ENCODE data around the gene WDSUB1.

WDSUB1 gene

GRCh38 chr2:159287733-159288132 lies 1.2 kb upstream of the WDSUB1 start:
- Histone ChIP-seq H3K9ac (ENCODE audit: low read length) (no peak overlapping the region), H3K27ac (ENCODE audit: low read depth, low read length) (peak overlapping the region; percentile 63; the same call in 1 of the 2 replicates), H3K9me3 (ENCODE audit: control insufficient read depth, insufficient read depth, low read depth, low read length) (no peaks in the 10 kb centered on the region)

GRCh38 chr2:159286709-159287441 lies 372 bp upstream of the WDSUB1 start:
- H3K9me3 ChIP-seq (ENCODE audit: control insufficient read depth, insufficient read depth, low read depth, low read length), result no peaks in the 10 kb centered on the region
- H3K4me3 ChIP-seq (ENCODE audit: low read depth, low read length), result peak overlapping the region; percentile 88
- no peaks in the 10 kb centered on the region for H3K27me3 ChIP-seq (ENCODE audit: control insufficient read depth, insufficient read depth, low read length)
- peaks cover 9% of the 10 kb centered on the region; the same call in 1 of the 2 replicates for H3K4me1 ChIP-seq (ENCODE audit: control insufficient read depth, insufficient read depth, low read length)
- peak overlapping the region; percentile 87 for H3K9ac ChIP-seq (ENCODE audit: low read length)
- peak overlapping the region; percentile 63 for H3K27ac ChIP-seq (ENCODE audit: low read depth, low read length)
- H3K36me3 ChIP-seq (ENCODE audit: control insufficient read depth, insufficient read depth, low read length), result peaks cover 4% of the 10 kb centered on the region

More at GRCh38 chr2:159287733-159288132, 1.2 kb upstream of the WDSUB1 start:
- Histone ChIP-seq H3K4me1 (ENCODE audit: control insufficient read depth, insufficient read depth, low read length) (peaks cover 9% of the 10 kb centered on the region; the same call in 1 of the 2 replicates), H3K36me3 (ENCODE audit: control insufficient read depth, insufficient read depth, low read length) (peaks cover 1% of the 10 kb centered on the region), H3K4me3 (ENCODE audit: low read depth, low read length) (peak overlapping the region; percentile 68), H3K27me3 (ENCODE audit: control insufficient read depth, insufficient read depth, low read length) (no peaks in the 10 kb centered on the region)

GRCh38 chr2:159285433-159285832 lies 1.1 kb downstream of the WDSUB1 start:
- Histone ChIP-seq H3K4me3 (ENCODE audit: low read depth, low read length) (peak overlapping the region; percentile 88), H3K9ac (ENCODE audit: low read length) (no peak overlapping the region), H3K36me3 (ENCODE audit: control insufficient read depth, insufficient read depth, low read length) (peaks cover 4% of the 10 kb centered on the region), H3K27me3 (ENCODE audit: control insufficient read depth, insufficient read depth, low read length) (no peaks in the 10 kb centered on the region), H3K9me3 (ENCODE audit: control insufficient read depth, insufficient read depth, low read depth, low read length) (no peaks in the 10 kb centered on the region), H3K4me1 (ENCODE audit: control insufficient read depth, insufficient read depth, low read length) (0 out of 2 replicates have a peak, but pooled peaks cover 9% of the 10 kb centered on the region), H3K27ac (ENCODE audit: low read depth, low read length) (no peak overlapping the region)

GRCh38 chr2:159283529-159283928 lies 3.0 kb downstream of the WDSUB1 start:
- 0 out of 2 replicates have a peak, but pooled peaks cover 9% of the 10 kb centered on the region for H3K4me1 ChIP-seq (ENCODE audit: control insufficient read depth, insufficient read depth, low read length)
- no peaks in the 10 kb centered on the region for H3K9me3 ChIP-seq (ENCODE audit: control insufficient read depth, insufficient read depth, low read depth, low read length)
- no peak overlapping the region for H3K27ac ChIP-seq (ENCODE audit: low read depth, low read length)

GRCh38 chr2:159281002-159281401 lies 5.5 kb downstream of the WDSUB1 start:
- no peak overlapping the region for H3K4me3 ChIP-seq (ENCODE audit: low read depth, low read length)
- H3K9ac ChIP-seq (ENCODE audit: low read length), result no peak overlapping the region
- H3K36me3 ChIP-seq (ENCODE audit: control insufficient read depth, insufficient read depth, low read length), result peaks cover 4% of the 10 kb centered on the region
- 0 out of 2 replicates have a peak, but pooled peaks cover 3% of the 10 kb centered on the region for H3K4me1 ChIP-seq (ENCODE audit: control insufficient read depth, insufficient read depth, low read length)
- H3K27ac ChIP-seq (ENCODE audit: low read depth, low read length), result no peak overlapping the region
- no peaks in the 10 kb centered on the region for H3K9me3 ChIP-seq (ENCODE audit: control insufficient read depth, insufficient read depth, low read depth, low read length)
- H3K27me3 ChIP-seq (ENCODE audit: control insufficient read depth, insufficient read depth, low read length), result no peaks in the 10 kb centered on the region

More at GRCh38 chr2:159283529-159283928, 3.0 kb downstream of the WDSUB1 start:
- peaks cover 4% of the 10 kb centered on the region for H3K36me3 ChIP-seq (ENCODE audit: control insufficient read depth, insufficient read depth, low read length)
- no peaks in the 10 kb centered on the region for H3K27me3 ChIP-seq (ENCODE audit: control insufficient read depth, insufficient read depth, low read length)
- no peak overlapping the region for H3K4me3 ChIP-seq (ENCODE audit: low read depth, low read length)
- no peak overlapping the region for H3K9ac ChIP-seq (ENCODE audit: low read length)

- no peaks in the 10 kb centered on the region for H3K9me3 ChIP-seq (ENCODE audit: control insufficient read depth, insufficient read depth, low read depth, low read length)
- no peak overlapping the region for H3K9ac ChIP-seq (ENCODE audit: low read length)
- no peaks in the 10 kb centered on the region for H3K27me3 ChIP-seq (ENCODE audit: control insufficient read depth, insufficient read depth, low read length)
- H3K4me1 ChIP-seq (ENCODE audit: control insufficient read depth, insufficient read depth, low read length), result no peaks in the 10 kb centered on the region
- peaks cover 4% of the 10 kb centered on the region for H3K36me3 ChIP-seq (ENCODE audit: control insufficient read depth, insufficient read depth, low read length)
- H3K27ac ChIP-seq (ENCODE audit: low read depth, low read length), result no peak overlapping the region
- H3K4me3 ChIP-seq (ENCODE audit: low read depth, low read length), result no peak overlapping the region
Observed at GRCh38 chr2:159279700-159280099, 6.8 kb downstream of the WDSUB1 start.

GRCh38 chr2:159275111-159275510 lies 11.4 kb downstream of the WDSUB1 start:
- Histone ChIP-seq H3K9me3 (ENCODE audit: control insufficient read depth, insufficient read depth, low read depth, low read length) (no peaks in the 10 kb centered on the region), H3K27ac (ENCODE audit: low read depth, low read length) (no peak overlapping the region), H3K4me3 (ENCODE audit: low read depth, low read length) (no peak overlapping the region), H3K36me3 (ENCODE audit: control insufficient read depth, insufficient read depth, low read length) (peaks cover 10% of the 10 kb centered on the region; the same call in 1 of the 2 replicates), H3K4me1 (ENCODE audit: control insufficient read depth, insufficient read depth, low read length) (peaks cover 6% of the 10 kb centered on the region), H3K9ac (ENCODE audit: low read length) (no peak overlapping the region), H3K27me3 (ENCODE audit: control insufficient read depth, insufficient read depth, low read length) (no peaks in the 10 kb centered on the region)

GRCh38 chr2:159272156-159272555 lies 14.3 kb downstream of the WDSUB1 start:
- Histone ChIP-seq H3K9me3 (ENCODE audit: control insufficient read depth, insufficient read depth, low read depth, low read length) (no peaks in the 10 kb centered on the region), H3K27me3 (ENCODE audit: control insufficient read depth, insufficient read depth, low read length) (no peaks in the 10 kb centered on the region), H3K9ac (ENCODE audit: low read length) (no peak overlapping the region), H3K4me1 (ENCODE audit: control insufficient read depth, insufficient read depth, low read length) (peaks cover 6% of the 10 kb centered on the region), H3K27ac (ENCODE audit: low read depth, low read length) (peak overlapping the region; percentile 74; the same call in 1 of the 2 replicates), H3K36me3 (ENCODE audit: control insufficient read depth, insufficient read depth, low read length) (peaks cover 10% of the 10 kb centered on the region; the same call in 1 of the 2 replicates), H3K4me3 (ENCODE audit: low read depth, low read length) (no peak overlapping the region)

- peaks cover 6% of the 10 kb centered on the region for H3K4me1 ChIP-seq (ENCODE audit: control insufficient read depth, insufficient read depth, low read length)
- no peak overlapping the region for H3K4me3 ChIP-seq (ENCODE audit: low read depth, low read length)
- H3K27ac ChIP-seq (ENCODE audit: low read depth, low read length), result no peak overlapping the region
- H3K27me3 ChIP-seq (ENCODE audit: control insufficient read depth, insufficient read depth, low read length), result no peaks in the 10 kb centered on the region
- H3K9ac ChIP-seq (ENCODE audit: low read length), result no peak overlapping the region
- H3K36me3 ChIP-seq (ENCODE audit: control insufficient read depth, insufficient read depth, low read length), result peaks cover 10% of the 10 kb centered on the region; the same call in 1 of the 2 replicates
- H3K9me3 ChIP-seq (ENCODE audit: control insufficient read depth, insufficient read depth, low read depth, low read length), result no peaks in the 10 kb centered on the region
Observed at GRCh38 chr2:159270744-159271379, 15.6 kb downstream of the WDSUB1 start.

- Histone ChIP-seq H3K27me3 (ENCODE audit: control insufficient read depth, insufficient read depth, low read length) (no peaks in the 10 kb centered on the region), H3K4me3 (ENCODE audit: low read depth, low read length) (no peak overlapping the region), H3K4me1 (ENCODE audit: control insufficient read depth, insufficient read depth, low read length) (peaks cover 16% of the 10 kb centered on the region), H3K36me3 (ENCODE audit: control insufficient read depth, insufficient read depth, low read length) (peaks cover 10% of the 10 kb centered on the region; the same call in 1 of the 2 replicates), H3K27ac (ENCODE audit: low read depth, low read length) (no peak overlapping the region), H3K9me3 (ENCODE audit: control insufficient read depth, insufficient read depth, low read depth, low read length) (no peaks in the 10 kb centered on the region), H3K9ac (ENCODE audit: low read length) (no peak overlapping the region)
Observed at GRCh38 chr2:159267921-159268320, 18.6 kb downstream of the WDSUB1 start.

- Histone ChIP-seq H3K27me3 (ENCODE audit: control insufficient read depth, insufficient read depth, low read length) (no peaks in the 10 kb centered on the region), H3K27ac (ENCODE audit: low read depth, low read length) (no peak overlapping the region), H3K4me1 (ENCODE audit: control insufficient read depth, insufficient read depth, low read length) (peaks cover 10% of the 10 kb centered on the region; the same call in 1 of the 2 replicates), H3K4me3 (ENCODE audit: low read depth, low read length) (no peak overlapping the region), H3K36me3 (ENCODE audit: control insufficient read depth, insufficient read depth, low read length) (peaks cover 9% of the 10 kb centered on the region; the same call in 1 of the 2 replicates), H3K9ac (ENCODE audit: low read length) (no peak overlapping the region), H3K9me3 (ENCODE audit: control insufficient read depth, insufficient read depth, low read depth, low read length) (no peaks in the 10 kb centered on the region)
Observed at GRCh38 chr2:159266554-159266953, 19.9 kb downstream of the WDSUB1 start.

Measured in HUES6 (cell line).